ENCODE results near the gene GNB4. TPM values are rescaled to one million over a fixed set of nuclear protein-coding genes. Genes with fewer than 3 reads are reported as not detected.

Gene GNB4
- total RNA-seq, 1 experiment from 2014 or later: 26.7 TPM

DNA sequence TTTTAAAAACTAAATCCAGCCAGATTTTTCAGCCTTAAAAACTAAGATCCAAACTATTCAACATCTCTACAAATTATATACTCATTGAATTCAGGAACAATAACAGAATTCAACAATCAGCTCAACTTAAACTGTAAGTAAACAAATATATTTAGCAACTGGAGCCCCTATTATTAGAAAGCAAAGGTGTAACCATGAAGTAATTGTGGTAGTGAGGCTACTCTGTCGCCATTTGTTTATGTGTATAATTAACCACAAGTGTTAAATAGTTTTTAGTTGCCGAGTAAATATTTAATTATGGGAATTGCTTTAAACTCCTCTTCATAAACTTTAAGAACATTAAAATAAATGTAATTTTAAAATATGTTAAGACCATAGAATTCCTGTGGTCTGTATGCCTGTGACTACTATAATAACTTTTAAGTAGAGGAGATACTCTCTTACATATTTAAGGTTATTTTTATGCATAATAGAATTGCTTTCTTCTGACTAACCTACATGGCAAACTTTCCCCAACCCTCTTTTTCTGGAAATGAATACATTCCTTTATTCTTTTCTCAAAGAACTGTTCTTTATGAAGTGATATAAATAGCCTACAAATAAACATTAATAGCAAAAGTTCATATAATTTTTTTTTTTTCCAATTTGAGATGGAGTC, 52.6 kb downstream of the GNB4 start:
- no peaks in the 10 kb centered on the region for H3K27me3 ChIP-seq (ENCODE audit: control insufficient read depth, insufficient read depth, low read length)
- intact Hi-C loops (cut with micrococcal nuclease; ENCODE audit: unreplicated experiment) (no loop called here), in situ Hi-C loops (cut with HindIII; ENCODE audit: low pct_unique_long_range_greater_than_20kb, low sequenced_read_pairs) (no loop called here)
- no peak overlapping the region for H3K27ac ChIP-seq (ENCODE audit: low read length)
- no peak for ATAC-seq
- H3K36me3 ChIP-seq (ENCODE audit: control insufficient read depth, insufficient read depth, low read length): peaks cover 12% of the 10 kb centered on the region; the same call in 1 of the 2 replicates
- BruUV-seq (replicated peaks): no TSS peak
- TF ChIP-seq, protein P1, sequence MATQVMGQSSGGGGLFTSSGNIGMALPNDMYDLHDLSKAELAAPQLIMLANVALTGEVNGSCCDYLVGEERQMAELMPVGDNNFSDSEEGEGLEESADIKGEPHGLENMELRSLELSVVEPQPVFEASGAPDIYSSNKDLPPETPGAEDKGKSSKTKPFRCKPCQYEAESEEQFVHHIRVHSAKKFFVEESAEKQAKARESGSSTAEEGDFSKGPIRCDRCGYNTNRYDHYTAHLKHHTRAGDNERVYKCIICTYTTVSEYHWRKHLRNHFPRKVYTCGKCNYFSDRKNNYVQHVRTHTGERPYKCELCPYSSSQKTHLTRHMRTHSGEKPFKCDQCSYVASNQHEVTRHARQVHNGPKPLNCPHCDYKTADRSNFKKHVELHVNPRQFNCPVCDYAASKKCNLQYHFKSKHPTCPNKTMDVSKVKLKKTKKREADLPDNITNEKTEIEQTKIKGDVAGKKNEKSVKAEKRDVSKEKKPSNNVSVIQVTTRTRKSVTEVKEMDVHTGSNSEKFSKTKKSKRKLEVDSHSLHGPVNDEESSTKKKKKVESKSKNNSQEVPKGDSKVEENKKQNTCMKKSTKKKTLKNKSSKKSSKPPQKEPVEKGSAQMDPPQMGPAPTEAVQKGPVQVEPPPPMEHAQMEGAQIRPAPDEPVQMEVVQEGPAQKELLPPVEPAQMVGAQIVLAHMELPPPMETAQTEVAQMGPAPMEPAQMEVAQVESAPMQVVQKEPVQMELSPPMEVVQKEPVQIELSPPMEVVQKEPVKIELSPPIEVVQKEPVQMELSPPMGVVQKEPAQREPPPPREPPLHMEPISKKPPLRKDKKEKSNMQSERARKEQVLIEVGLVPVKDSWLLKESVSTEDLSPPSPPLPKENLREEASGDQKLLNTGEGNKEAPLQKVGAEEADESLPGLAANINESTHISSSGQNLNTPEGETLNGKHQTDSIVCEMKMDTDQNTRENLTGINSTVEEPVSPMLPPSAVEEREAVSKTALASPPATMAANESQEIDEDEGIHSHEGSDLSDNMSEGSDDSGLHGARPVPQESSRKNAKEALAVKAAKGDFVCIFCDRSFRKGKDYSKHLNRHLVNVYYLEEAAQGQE (IDR thresholded peaks at IDR 0.05; ENCODE audit: insufficient read depth in 1 of 2, low read depth in 2 of 2, low read length in 1 of 2): no peak
- TF ChIP-seq CTCF (IDR thresholded peaks at IDR 0.05): no peak
- no peak for TF ChIP-seq TCF7L2 (IDR thresholded peaks at IDR 0.05; ENCODE audit: low read depth, low read length)
- TF ChIP-seq POLR2AphosphoS5 (IDR thresholded peaks at IDR 0.05; ENCODE audit: low read depth, low read length): no peak
- no peak for TF ChIP-seq SIN3A (IDR thresholded peaks at IDR 0.05; ENCODE audit: borderline replicate concordance, insufficient read depth, low read depth, low read length)
- no peak for DNase-seq (ENCODE audit: low read depth, low spot score)
- no peaks in the 10 kb centered on the region for H3K4me1 ChIP-seq (ENCODE audit: control insufficient read depth, insufficient read depth, low read length)
- H3K4me3 ChIP-seq (ENCODE audit: low read depth in 2 of 2, low read length in 2 of 2): no peak overlapping the region
- H3K9me3 ChIP-seq (ENCODE audit: control insufficient read depth, insufficient read depth, low read depth, low read length): no peaks in the 10 kb centered on the region
- ChIA-PET CTCF (no interaction called here), POLR2A (interaction anchor here (0.6 kb wide), 1 partner anchor 62 kb away, joined by 3 read pairs; no protein-coding TSS in a partner anchor)

- DNase-seq (ENCODE audit: low read depth, low spot score): no peak
- CTCF ChIA-PET: no interaction called here
- TF ChIP-seq POLR2AphosphoS5 (IDR thresholded peaks at IDR 0.05; ENCODE audit: low read depth, low read length) (no peak), SIN3A (IDR thresholded peaks at IDR 0.05; ENCODE audit: borderline replicate concordance, insufficient read depth, low read depth, low read length) (no peak), CTCF (IDR thresholded peaks at IDR 0.05) (no peak), TCF7L2 (IDR thresholded peaks at IDR 0.05; ENCODE audit: low read depth, low read length) (no peak)
- TF ChIP-seq, protein P1 (IDR thresholded peaks at IDR 0.05; ENCODE audit: insufficient read depth in 1 of 2, low read depth in 2 of 2, low read length in 1 of 2): no peak
- Histone ChIP-seq H3K4me1 (ENCODE audit: control insufficient read depth, insufficient read depth, low read length) (no peaks in the 10 kb centered on the region), H3K27ac (ENCODE audit: low read length) (no peak overlapping the region), H3K27me3 (ENCODE audit: control insufficient read depth, insufficient read depth, low read length) (no peaks in the 10 kb centered on the region), H3K36me3 (ENCODE audit: control insufficient read depth, insufficient read depth, low read length) (peaks cover 13% of the 10 kb centered on the region), H3K4me3 (ENCODE audit: low read depth in 2 of 2, low read length in 2 of 2) (no peak overlapping the region), H3K9me3 (ENCODE audit: control insufficient read depth, insufficient read depth, low read depth, low read length) (no peaks in the 10 kb centered on the region)
- BruUV-seq (replicated peaks): no TSS peak
- intact Hi-C loops (cut with micrococcal nuclease; ENCODE audit: unreplicated experiment): no loop called here
- in situ Hi-C loops (cut with HindIII; ENCODE audit: low pct_unique_long_range_greater_than_20kb, low sequenced_read_pairs): no loop called here
- ATAC-seq: no peak
- POLR2A ChIA-PET: no interaction called here
Measured at GRCh38 chr3:179391906-179392305, 59.4 kb downstream of the GNB4 start.

Measured in Panc1 (cell line).